GM13976 (cell line): ENCODE results near the gene RNASE8.

Source experiments
- DNase-seq: peaks from one replicate; pipeline ENCODE4 v3.0.0; 2012; ENCODE audit warnings: low spot score
- in situ Hi-C: fragments of 300-500 bp; cut with MboI; formaldehyde crosslinking; loops from one replicate; pipeline ENCODE4 v1.12.0; 2022; ENCODE audit warnings: low sequenced_read_pairs, mixed read lengths, inconsistent platforms; ENCODE audit not compliant: unreplicated experiment
- TF ChIP-seq, protein P1 (sequence below): IDR thresholded peaks from 2 replicates; pipeline ENCODE4 v1.5.1; 2012; ENCODE audit warnings: borderline replicate concordance, mild to moderate bottlenecking; ENCODE audit not compliant: insufficient read depth; ENCODE audit errors: extremely low read depth, missing control alignments, control extremely low read depth

The RNASE8 gene

GRCh38 chr14:21084998-21085853 is 27.6 kb downstream of the RNASE8 start:
- peak; percentile 17 for DNase-seq
- in situ Hi-C loops: no loop called here

GRCh38 chr14:21086908-21087293 is 29.3 kb downstream of the RNASE8 start:
- in situ Hi-C loops: no loop called here
- TF ChIP-seq, protein P1, sequence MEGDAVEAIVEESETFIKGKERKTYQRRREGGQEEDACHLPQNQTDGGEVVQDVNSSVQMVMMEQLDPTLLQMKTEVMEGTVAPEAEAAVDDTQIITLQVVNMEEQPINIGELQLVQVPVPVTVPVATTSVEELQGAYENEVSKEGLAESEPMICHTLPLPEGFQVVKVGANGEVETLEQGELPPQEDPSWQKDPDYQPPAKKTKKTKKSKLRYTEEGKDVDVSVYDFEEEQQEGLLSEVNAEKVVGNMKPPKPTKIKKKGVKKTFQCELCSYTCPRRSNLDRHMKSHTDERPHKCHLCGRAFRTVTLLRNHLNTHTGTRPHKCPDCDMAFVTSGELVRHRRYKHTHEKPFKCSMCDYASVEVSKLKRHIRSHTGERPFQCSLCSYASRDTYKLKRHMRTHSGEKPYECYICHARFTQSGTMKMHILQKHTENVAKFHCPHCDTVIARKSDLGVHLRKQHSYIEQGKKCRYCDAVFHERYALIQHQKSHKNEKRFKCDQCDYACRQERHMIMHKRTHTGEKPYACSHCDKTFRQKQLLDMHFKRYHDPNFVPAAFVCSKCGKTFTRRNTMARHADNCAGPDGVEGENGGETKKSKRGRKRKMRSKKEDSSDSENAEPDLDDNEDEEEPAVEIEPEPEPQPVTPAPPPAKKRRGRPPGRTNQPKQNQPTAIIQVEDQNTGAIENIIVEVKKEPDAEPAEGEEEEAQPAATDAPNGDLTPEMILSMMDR: no peak
- no peak for DNase-seq

More at GRCh38 chr14:21084998-21085853, 27.6 kb downstream of the RNASE8 start:
- TF ChIP-seq, protein P1: no peak

DNA sequence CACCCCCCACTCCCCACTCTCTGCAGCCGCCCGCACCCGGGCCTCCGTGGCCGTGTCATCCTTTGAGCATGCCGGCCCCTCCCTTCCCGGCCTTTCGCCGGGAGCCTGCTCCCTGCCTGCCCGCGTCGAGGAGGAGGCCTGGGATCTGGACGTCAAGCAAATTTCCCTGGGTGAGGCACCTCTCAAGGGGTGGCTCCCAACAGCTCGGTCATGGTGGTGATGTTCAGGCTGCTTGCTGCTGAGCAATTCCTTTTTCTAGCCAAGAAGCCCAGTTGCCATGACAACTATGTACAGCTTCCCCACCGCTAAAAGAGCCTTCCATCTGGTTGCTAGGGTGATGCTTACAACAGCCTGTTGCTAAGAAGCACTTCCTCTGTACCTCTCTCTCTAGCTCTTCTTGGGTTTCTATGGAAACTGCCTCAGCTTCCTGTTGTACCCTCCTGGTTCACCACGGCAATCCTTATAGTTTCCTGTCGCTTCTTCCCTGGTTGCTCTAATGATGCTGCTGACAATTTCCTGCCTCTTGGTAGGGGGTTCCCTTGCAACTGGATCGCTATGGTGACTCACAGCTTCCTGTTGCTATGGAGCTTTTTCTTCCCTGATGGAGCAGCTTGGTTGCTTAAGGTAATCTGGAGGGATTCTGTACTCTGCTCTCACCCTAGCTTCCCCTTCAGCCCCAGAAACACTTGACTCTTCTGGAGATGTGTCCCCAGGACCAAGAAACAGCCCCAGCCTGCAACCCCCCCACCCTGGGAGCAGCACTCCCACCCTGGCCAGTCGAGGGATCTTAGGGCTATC is 29.9 kb downstream of the RNASE8 start:
- TF ChIP-seq, protein P1: no peak
- peak; percentile 62 for DNase-seq
- in situ Hi-C loops: no loop called here

DNA sequence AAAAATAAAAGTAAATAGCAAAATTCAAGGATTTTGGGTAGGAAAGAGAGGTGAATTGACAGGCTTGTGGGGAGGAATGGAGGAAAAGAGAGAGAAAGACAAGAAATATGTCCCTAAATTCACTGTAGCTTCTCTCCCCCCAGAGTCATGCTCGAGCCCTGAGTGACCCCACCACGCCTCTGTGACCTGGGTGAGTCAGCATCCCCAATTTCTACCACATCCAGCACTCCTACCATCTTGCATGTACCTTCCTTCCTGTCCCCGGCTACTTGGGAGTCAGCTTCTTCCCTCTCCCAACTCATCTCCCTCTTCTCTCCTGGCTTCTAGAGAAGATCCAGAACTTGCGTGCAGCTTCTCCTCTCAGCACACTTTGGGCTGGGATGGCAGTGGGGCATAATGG is 31.1 kb downstream of the RNASE8 start:
- in situ Hi-C loops: no loop called here
- no peak for DNase-seq
- TF ChIP-seq, protein P1: no peak

DNA sequence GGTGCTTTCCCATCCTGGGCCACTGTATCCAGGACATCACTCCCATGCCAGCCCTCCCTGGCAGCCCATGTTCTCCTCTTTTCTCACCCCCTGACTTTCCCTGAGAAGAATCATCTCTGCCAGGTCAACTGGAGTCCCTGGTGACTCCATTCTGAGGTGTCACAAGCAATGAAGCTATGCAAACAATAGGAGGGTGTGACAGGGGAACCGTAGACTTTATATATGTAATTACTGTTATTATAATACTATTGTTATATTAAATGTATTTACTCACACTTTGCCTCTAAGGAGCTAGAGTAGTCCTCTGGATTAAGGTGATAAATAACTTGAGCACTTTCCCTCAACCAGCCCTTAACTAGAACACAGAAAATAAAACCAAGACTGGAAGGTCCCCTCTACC is 31.6 kb downstream of the RNASE8 start:
- TF ChIP-seq, protein P1: no peak
- no peak for DNase-seq
- in situ Hi-C loops: no loop called here

GRCh38 chr14:21089877-21090193 is 32.2 kb downstream of the RNASE8 start:
- in situ Hi-C loops: loop anchor here (10.0 kb wide), 1 partner anchor 75 kb away; no protein-coding TSS in a partner anchor
- TF ChIP-seq, protein P1: no peak
- DNase-seq: no peak
